SU-DHL-6 (cell line): ENCODE results near the gene GABRE.

Experiments
- CTCF ChIP-seq: fragments of 200-600 bp; sonication (generic); IDR thresholded peaks from one replicate; pipeline ENCODE4 v1.5.1; 2017; ENCODE audit warnings: antibody characterized with exemption, mild to moderate bottlenecking, low read length, moderate library complexity; ENCODE audit not compliant: insufficient read depth, poor library complexity, severe bottlenecking
- EZH2phosphoT487 ChIP-seq: fragments of 200-600 bp; sonication (generic), shearing (Covaris generic); conservative IDR thresholded peaks from 2 replicates; pipeline ENCODE4 v1.6.1; 2018; ENCODE audit warnings: mild to moderate bottlenecking, antibody characterized with exemption, low read length, moderate library complexity, mixed read lengths

GRCh38 chrX:151981129-151981528 lies 6.7 kb upstream of the GABRE start:
- no peak for TF ChIP-seq CTCF
- no peak for TF ChIP-seq EZH2phosphoT487
